HS-27A (cell line): Measurements from ENCODE around the gene SMIM17.
"Not testable (repeated sequence)": the region's sequence is repeated elsewhere in the genome, so short reads cannot be mapped to it uniquely, and the experiment has no call there.

ENCODE experiments used
- DNase-seq: peaks from one replicate; pipeline ENCODE4 v3.0.0-alpha.2; 2012; ENCODE audit warnings: low read depth, missing footprints

Gene SMIM17

DNA sequence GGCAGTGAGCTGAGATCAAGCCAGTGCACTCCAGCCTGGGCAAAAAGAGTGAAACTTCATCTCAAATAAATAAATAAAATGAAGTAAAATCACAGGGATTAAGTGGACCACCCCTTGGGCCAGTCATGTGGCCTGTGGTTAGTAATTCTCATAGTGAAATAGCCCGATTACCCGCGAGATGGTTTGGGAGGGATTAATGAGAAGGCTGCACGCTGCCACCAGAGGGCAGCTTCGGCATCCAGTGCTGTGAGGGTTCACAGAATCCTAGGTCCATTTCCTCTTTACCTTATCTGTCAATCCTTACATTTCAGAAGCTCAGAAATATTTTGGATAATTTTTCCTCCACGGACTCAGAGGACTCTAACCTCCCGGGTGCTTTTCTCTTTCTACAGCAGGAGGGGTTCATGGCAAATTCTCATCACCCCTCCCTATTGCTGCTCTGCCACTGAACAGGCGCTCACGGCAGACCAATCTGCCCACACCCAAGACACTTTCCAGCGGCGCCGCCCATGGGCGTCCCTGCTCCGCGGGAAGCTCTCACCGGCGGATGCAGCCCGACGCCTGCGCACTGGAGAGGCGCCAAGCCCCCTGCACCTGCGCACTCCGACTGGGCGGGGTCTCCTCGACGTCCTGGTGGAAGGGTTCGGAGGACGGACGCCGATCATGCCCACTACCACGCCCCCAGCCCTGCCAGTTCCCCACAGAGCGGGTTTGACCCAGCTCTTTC, 17.6 kb downstream of the SMIM17 start:
- DNase-seq: no peak

DNA sequence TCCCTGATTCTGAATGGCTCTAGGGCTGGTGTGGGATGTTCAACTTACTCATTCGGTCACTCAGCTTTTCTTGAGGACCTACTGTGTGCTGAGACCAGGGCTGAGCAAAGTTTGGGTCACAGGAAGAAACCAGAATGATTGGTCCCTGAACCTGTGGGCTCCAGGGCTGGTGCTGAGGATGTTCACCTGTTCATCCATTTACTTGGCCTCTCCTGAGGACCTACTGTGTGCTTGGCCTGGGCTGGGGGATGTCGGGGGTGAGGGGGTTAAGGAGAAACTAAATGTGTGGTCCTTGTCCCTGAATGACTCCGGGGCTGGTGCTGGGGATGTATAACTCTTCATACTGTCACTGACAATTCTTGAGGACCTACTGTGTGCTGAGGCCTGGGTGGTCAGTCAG, 18.3 kb downstream of the SMIM17 start:
- no peak for DNase-seq

DNA sequence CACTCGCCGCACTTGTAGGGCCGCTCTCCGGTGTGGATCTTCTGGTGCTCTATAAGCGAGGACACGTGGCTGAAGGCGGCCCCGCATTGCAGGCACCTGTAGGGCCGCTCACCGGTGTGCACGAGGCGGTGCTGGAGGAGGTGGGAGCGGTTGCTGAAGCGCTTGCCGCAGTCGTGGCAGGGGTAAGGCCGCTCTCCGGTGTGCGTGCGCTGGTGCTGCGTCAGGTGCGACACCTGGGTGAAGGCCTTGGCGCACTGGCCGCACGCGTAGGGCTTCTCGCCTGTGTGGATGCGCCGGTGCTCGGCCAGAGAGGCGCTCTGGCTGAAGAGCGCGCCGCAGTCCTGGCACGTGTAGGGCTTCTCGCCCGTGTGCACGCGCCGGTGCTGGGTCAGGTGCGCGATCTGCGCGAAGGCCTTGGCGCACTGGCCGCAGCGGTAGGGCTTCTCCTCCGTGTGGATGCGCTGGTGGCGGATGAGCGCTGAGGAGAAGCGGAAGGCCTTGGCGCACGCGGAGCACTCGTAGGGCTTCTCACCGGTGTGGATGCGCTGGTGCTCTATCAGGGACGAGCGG, 21.1 kb downstream of the SMIM17 start:
- DNase-seq: no peak

DNA sequence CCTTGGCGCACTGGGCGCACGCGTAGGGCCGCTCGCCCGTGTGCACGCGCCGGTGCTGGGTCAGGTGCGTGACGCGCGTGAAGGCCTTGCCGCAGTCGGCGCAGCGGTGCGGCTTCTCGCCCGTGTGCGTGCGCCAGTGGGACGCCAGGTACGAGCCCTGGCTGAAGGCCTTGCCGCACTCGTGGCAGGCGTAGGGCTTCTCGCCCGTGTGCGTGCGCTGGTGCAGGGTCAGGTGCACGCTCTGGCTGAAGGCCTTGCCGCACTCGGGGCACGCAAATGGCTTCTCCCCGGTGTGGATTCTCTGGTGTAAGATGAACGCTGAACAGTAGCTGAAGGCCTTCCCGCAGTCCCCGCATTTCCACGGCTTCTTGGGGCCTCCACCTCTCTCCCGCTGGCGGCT, 21.6 kb downstream of the SMIM17 start:
- DNase-seq: no peak

DNA sequence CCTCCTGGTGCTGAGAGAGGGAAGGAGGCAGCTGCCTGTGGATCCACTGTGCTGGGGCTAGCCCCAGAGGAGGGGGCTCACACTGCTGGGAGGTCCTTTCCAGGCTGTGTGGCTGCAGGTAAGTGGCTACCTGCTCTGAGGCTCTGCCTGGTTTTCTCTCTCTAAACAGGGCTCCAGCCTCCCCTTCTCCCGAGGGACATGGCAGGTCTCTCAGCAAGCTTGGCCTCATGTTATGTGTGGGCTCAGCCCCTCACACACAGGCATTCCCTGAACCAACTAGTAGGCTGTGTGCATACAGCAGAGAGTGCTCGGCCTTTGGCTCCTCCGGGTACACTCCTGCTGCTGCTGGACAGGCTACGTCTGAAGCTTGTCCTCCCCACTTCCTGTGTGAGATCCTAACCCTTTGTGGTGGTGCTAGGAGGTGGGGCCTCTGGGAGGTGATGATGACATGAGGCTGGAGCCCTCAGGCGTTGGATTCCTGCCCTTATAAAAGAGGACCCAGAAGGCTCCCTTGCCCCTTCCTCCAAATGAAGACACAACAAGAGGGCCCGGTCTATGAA, 24.4 kb downstream of the SMIM17 start:
- no peak for DNase-seq

DNA sequence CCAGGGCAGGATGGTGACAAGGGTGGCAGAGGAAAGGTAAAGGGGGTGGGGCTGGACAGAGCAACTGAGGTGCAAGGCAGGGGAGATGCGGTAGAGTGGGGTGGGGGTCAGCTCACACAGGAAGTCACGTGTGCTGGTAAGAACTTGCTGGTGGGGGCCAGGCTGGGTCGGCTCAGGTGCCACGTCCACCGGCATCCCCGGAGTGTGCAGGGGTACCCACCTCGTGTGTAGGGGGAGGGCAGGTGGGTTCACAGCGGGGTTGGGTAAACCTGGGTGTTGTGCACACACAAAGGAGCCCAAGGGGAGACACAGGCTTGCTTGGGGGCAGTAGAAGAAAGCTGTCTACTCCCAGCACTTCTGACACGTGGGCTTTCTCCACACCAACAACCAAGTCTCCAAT, 25.7 kb downstream of the SMIM17 start:
- DNase-seq: no peak

DNA sequence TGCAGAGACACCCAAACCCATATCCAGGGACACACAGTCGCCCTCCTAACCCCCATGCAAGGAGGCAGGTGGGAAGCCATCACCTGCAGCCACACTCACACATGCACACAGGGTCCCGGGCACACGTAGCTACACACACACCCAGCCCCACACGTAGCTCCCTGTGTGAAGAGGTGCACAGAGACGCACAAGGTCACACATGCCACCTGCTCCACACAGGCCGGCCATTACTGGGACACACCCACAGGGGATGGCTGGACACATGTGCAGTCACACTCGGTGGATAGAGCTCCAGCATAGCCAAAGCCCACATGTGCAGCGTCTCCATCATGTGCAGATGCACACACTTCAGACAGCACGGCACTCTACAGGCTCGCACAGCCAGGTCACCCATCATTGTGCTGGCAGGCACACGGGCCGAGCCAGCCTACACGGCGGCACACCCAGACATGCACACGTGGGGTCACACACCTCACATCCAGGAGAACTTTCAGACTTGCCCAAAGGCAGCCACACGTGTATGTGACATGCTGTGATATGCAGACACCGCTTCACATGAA, 27.5 kb downstream of the SMIM17 start:
- DNase-seq: no peak

DNA sequence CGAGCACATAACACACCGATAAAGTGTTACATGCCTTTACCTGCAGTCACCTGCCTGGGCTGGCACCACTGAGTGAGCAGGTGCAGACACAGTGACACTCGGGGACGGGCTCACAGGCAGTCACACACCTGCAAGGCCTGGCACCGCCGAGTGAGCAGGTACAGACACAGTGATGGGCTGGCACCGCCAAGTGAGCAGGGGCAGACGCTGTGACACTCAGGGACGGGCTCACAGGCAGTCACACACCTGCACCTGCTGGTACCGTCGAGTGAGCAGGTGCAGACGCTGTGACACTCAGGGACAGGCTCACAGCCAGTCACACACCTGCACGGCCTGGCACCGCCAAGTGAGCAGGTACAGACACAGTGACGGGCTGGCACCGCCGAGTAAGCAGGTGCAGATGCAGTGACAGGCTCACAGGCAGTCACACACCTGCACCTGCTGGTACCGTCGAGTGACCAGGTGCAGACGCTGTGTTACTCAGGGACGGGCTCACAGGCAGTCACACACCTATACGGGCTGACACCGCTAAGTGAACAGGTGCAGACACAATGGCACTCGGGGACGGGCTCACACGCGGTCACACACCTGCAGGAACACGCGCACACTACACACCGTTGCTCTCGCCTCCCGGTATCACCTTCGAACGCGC, 28.1 kb downstream of the SMIM17 start:
- no peak for DNase-seq

DNA sequence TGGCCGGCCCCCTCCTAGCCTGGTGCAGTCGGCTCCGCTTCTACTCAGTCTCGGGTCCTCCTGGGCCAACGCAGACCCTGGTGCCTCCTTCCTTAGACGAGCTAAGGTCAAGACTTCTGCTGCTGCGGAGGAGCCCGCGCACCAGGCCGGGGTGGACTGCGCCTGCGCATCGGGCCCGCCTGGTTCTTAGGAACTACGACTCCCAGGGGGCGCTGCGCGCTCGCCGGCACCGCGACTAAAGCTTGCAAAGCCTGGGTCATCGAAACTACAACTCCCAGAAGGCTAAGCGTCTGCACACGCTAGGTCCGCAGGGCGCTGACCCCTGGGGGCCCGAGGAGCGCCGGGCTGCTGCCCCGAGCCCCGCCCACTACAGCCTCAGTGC, 28.6 kb downstream of the SMIM17 start, which contains the start of gene ZNF835:
ZNF835 (minus strand) TSS at position 145 of the 382 bp plus-strand sequence. CDS start 6,559 bp downstream, outside the sequence.
- DNase-seq: no peak

DNA sequence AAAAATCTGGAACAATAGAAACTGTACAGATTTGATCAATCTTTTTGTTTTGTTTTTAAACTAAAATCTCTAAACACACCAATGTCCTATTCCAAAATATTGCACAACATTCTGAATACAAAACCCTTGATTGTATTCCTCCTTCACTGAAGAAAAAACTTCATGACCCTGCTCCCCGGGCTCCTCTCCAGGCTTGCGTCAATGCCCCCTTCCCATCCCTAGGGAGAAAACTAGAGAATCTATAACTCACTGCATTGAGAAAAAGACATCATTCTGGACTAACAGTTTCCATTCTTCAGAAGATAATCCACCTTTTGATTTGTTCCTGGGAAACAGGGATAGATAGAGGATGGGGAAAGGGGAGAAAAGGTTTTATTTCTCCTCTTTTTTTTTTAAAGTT, 29.7 kb downstream of the SMIM17 start:
- DNase-seq: not testable (repeated sequence)

DNA sequence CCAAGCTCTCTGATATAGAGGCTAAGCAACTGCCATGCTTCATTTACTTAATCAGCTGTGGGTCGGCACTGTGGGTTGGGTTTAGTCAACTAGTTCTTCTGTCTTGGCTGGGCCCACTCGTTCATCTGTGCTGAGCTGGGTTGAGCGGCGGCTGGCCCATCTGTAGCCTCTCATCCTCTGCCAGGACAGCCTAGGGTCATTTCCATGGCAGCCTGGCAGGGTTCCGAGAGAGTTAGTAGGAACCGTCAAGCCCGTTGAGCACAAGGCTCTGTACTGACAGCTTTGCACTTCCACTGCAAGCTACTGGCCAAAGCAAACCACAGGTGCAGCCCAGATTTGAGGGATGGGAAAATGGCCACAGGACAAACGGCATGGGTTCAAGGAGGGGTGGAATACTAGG, 35.2 kb downstream of the SMIM17 start:
- no peak for DNase-seq

DNA sequence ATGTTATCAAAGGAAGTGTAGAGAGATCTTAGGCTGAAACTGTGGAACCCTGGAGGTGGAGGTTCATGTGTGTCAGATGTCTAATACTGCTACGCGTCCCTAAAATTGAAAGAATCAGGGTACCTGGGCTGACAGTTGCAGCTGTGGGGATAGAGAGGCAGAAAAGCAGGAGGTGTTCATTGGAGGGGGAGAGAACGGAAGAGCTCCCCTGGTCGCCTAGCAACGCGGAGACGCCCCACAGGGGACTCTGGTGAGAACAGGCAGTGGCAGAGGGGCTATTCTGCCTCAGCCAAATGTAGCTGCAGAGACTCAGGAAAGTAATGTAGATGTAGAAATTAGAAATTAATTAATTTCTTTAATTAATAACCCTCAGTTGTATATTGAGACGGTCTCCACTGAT, 38.7 kb downstream of the SMIM17 start:
- no peak for DNase-seq

DNA sequence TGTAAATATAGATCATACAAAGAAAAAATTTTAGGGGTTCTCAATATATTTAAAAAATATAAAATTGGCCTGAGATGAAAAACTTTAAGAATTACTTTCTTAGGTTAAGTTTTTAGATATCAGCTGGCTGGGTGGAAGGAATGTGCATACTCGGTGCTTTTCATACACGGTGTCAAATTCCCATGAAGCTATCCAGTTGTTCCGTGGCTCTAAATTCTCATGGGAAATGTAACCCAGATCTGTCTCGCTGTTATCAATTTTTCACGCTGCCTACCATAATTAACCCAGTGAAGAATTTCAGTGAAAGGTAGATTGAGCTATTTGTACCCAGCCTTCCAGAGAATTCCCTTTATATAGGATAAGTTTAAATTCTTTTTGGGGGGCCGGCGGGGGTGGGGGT, 40.2 kb downstream of the SMIM17 start:
- no peak for DNase-seq

DNA sequence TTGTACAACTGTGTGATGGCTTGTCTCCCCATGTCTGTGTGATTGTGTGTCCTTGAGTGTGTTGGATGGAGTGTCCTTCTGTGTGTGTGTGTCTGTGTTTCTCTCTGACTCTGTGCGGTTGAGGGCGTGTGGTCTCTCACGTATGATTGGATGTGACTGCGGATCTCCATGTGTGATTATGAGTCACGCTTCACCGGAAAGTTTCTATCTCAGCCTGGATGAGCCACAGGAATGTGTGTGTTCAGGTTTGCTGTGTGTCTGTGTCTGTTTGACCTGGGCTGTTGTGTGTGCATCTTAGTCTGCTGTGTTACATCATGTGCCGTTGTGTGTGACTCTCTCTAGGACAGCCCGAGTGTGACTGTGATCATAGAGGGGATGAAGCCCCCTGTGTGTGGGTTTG, 44.1 kb downstream of the SMIM17 start:
- DNase-seq: no peak

DNA sequence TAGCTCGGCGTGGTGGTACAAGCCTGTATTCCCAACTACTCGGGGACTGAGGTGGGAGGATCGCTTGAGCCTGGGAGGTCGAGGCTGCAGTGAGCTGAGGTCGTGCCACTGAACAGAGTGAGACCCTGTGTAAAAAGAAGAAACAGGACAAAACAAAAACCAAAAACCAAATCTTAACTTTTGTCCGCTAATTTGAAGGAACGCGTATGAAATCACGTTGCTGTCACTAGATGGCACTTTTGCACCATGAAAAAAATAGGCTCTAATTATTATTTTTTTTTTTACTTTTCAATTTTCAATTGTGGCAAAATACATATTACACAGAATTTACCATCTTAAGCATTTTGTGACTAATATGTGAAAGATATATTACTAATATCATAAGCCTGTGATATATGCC, 46.2 kb downstream of the SMIM17 start:
- no peak for DNase-seq

DNA sequence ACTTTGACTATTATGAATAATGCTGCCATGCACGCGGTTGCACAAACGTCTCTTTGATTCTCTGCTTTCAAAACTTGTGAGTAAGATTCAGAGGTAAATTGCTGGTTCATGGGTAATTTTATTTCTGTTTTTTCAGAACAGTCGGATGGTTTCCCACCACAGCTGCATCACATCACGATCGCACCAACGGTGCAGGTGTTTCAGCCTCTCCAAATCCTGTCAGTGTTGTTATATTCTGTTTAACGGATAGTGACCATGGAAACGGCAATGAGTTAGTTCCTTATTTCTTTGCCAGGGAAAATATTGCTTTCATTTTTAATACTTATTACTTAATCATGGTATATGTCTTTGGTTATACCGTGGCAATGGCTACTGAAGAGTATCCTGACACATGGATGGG, 47.7 kb downstream of the SMIM17 start:
- no peak for DNase-seq

DNA sequence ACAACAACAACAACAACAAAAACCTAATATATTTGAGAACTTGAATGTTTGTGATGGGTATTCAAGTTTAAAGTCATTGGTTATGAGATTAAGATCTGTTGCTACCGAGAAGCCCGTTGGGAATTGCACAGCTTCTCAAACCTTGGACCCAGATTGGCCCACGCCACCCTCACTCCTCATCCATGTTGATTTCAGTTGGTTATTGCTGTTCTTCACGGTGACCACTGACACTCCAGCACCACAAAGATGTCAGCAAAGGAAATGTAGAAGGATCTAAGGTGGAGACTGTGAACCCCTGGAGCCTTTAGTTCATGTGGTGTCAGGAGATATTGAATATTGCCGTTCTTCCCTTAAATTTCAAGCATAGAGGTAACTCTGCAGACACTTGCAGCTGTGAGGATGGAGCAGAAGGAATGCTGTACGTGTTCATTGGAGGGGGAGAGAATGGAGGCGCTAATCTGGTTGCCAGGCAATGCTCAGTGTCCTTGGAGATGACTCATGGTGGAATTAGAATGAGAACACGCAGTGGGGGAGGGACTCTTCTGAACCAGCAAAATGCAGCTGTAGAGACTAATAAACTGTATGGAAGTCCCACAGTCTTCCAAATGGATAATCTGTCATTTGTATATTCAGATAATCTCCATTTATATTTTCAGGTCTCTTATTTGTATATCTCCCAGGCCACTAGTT, 49.4 kb downstream of the SMIM17 start:
- DNase-seq: no peak

DNA sequence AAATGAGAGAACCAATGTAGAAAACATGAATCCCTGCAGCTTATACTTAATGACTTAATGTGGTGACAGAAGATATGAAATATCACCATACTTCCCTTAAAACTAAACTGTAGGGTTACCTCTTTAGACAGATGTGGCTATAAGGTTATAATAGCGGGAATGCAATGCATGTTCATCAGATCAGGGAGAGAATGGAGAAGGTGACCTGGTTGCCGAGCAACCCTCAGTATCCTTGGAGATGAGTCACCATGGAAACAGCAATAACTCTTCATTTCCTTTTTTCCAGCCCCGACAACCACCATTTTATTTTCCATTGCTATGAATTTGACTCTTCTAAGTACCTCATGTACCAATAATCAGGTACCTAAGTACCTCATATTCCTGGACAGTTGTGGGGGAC, 56.6 kb downstream of the SMIM17 start:
- DNase-seq: no peak

DNA sequence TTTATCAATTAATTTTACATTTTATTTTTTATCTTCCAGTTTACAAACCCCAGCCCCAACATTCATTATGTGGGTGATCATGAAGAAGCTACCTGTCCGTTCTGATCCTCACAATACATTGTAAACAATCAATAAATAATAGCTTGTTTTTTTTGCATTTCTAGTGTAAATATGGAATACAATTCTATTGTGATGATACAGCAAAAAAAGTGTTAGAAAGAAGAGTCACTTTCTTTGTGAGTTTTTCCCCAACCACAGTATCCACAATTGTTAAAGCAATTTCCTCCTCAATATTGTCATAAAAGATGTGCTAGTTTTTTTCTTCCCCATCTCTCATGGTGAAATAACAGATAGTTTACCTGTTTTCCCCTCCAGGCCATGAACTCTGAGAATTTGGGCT, 58.9 kb downstream of the SMIM17 start:
- no peak for DNase-seq

DNA sequence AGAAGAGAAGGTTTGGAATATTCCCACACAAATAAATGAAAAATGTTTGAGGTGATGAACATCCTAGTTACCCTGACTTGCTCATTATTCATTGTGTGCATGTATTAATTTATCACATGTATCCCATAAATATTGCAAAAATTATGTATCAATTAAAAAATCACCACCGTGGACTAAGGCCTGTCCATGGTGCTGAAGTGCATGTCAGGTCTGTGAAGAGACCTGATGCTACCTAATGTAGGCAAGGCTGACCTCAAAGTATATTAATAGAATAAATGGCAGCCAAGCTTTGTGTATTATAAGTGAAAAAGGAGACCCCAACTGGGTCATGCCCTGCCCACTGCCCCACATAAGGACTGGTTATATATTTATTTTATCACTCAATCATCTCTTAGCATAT, 63.0 kb downstream of the SMIM17 start:
- no peak for DNase-seq
